HEK293 (cell line): ENCODE data around the gene DHX8.

Source experiments
- AEBP2 ChIP-seq: fragments of 450-650 bp; formaldehyde crosslinking; IDR thresholded peaks from 2 replicates; pipeline ENCODE4 v1.5.1; 2016; ENCODE audit warnings: missing biosample characterization, missing genetic modification characterization, borderline replicate concordance
- EGR2 ChIP-seq: fragments of 450-650 bp; formaldehyde crosslinking; IDR thresholded peaks from 2 replicates; pipeline ENCODE4 v1.5.1; 2016; ENCODE audit warnings: low read depth, missing biosample characterization, missing genetic modification characterization
- KLF1 ChIP-seq: fragments of 450-650 bp; formaldehyde crosslinking; IDR thresholded peaks from 2 replicates; pipeline ENCODE4 v1.5.1; 2016; ENCODE audit warnings: missing biosample characterization, missing genetic modification characterization
- KLF10 ChIP-seq: fragments of 450-650 bp; IDR thresholded peaks from 2 replicates; pipeline ENCODE4 v1.5.1; 2018; ENCODE audit warnings: missing biosample characterization, mild to moderate bottlenecking, missing genetic modification characterization
- PRDM1 ChIP-seq: fragments of 450-650 bp; formaldehyde crosslinking; IDR thresholded peaks from 2 replicates; pipeline ENCODE4; 2016; ENCODE audit warnings: missing biosample characterization, missing genetic modification characterization
- SP3 ChIP-seq: fragments of 450-650 bp; formaldehyde crosslinking; IDR thresholded peaks from 2 replicates; pipeline ENCODE4 v1.5.1; 2016; ENCODE audit warnings: missing biosample characterization, missing genetic modification characterization
- ZBTB20 ChIP-seq: fragments of 450-650 bp; formaldehyde crosslinking; IDR thresholded peaks from 2 replicates; pipeline ENCODE4 v1.5.1; 2016; ENCODE audit warnings: missing biosample characterization, missing genetic modification characterization
- ZBTB48 ChIP-seq: fragments of 450-650 bp; formaldehyde crosslinking; IDR thresholded peaks from 2 replicates; pipeline ENCODE4 v1.5.1; 2016; ENCODE audit warnings: missing biosample characterization, missing genetic modification characterization
- ZBTB49 ChIP-seq: fragments of 450-650 bp; formaldehyde crosslinking; IDR thresholded peaks from 2 replicates; pipeline ENCODE4 v1.5.1; 2016; ENCODE audit warnings: missing biosample characterization, missing genetic modification characterization, low read depth
- ZFP3 ChIP-seq: fragments of 450-650 bp; formaldehyde crosslinking; IDR thresholded peaks from 2 replicates; pipeline ENCODE4 v1.5.1; 2016; ENCODE audit warnings: low read depth, missing biosample characterization, missing genetic modification characterization
- ZFP37 ChIP-seq: fragments of 450-650 bp; formaldehyde crosslinking; IDR thresholded peaks from 2 replicates; pipeline ENCODE4 v1.5.1; 2016; ENCODE audit warnings: missing biosample characterization, missing genetic modification characterization
- ZNF133 ChIP-seq: fragments of 450-650 bp; formaldehyde crosslinking; IDR thresholded peaks from 2 replicates; pipeline ENCODE4 v1.5.1; 2016; ENCODE audit warnings: missing biosample characterization, missing genetic modification characterization
- ZNF140 ChIP-seq: fragments of 450-650 bp; formaldehyde crosslinking; IDR thresholded peaks from 2 replicates; pipeline ENCODE4 v1.5.1; 2016; ENCODE audit warnings: missing biosample characterization, missing genetic modification characterization
- ZNF16 ChIP-seq: fragments of 450-650 bp; formaldehyde crosslinking; IDR thresholded peaks from 2 replicates; pipeline ENCODE4 v1.5.1; 2016; ENCODE audit warnings: low read depth, missing biosample characterization, missing genetic modification characterization
- ZNF169 ChIP-seq: fragments of 450-650 bp; formaldehyde crosslinking; IDR thresholded peaks from 2 replicates; pipeline ENCODE4 v1.5.1; 2016; ENCODE audit warnings: missing biosample characterization, missing genetic modification characterization
- ZNF175 ChIP-seq: fragments of 450-650 bp; formaldehyde crosslinking; IDR thresholded peaks from 2 replicates; pipeline ENCODE4 v1.5.1; 2016; ENCODE audit warnings: missing biosample characterization, missing genetic modification characterization
- ZNF248 ChIP-seq: fragments of 450-650 bp; formaldehyde crosslinking; IDR thresholded peaks from 2 replicates; pipeline ENCODE4 v1.5.1; 2017; ENCODE audit warnings: missing biosample characterization, missing genetic modification characterization
- ZNF280D ChIP-seq: fragments of 450-650 bp; formaldehyde crosslinking; IDR thresholded peaks from 2 replicates; pipeline ENCODE4 v1.5.1; 2016; ENCODE audit warnings: missing biosample characterization, missing genetic modification characterization
- ZNF292 ChIP-seq: fragments of 450-650 bp; formaldehyde crosslinking; IDR thresholded peaks from 2 replicates; pipeline ENCODE4 v1.5.1; 2016; ENCODE audit warnings: low read depth, missing biosample characterization, missing genetic modification characterization, borderline replicate concordance
- ZNF366 ChIP-seq: fragments of 450-650 bp; formaldehyde crosslinking; conservative IDR thresholded peaks from 2 replicates; pipeline ENCODE4 v1.5.1; 2016; ENCODE audit warnings: missing biosample characterization, missing genetic modification characterization
- ZNF404 ChIP-seq: fragments of 450-650 bp; formaldehyde crosslinking; IDR thresholded peaks from 2 replicates; pipeline ENCODE4 v1.5.1; 2017; ENCODE audit warnings: missing biosample characterization, missing genetic modification characterization
- ZNF426 ChIP-seq: fragments of 450-650 bp; formaldehyde crosslinking; IDR thresholded peaks from 2 replicates; pipeline ENCODE4 v1.5.1; 2017; ENCODE audit warnings: missing biosample characterization, missing genetic modification characterization, mild to moderate bottlenecking, inconsistent platforms, moderate library complexity
- ZNF449 ChIP-seq: fragments of 450-650 bp; formaldehyde crosslinking; IDR thresholded peaks from 2 replicates; pipeline ENCODE4 v1.5.1; 2017; ENCODE audit warnings: missing biosample characterization, mild to moderate bottlenecking, missing genetic modification characterization, moderate library complexity
- ZNF621 ChIP-seq: fragments of 450-650 bp; formaldehyde crosslinking; IDR thresholded peaks from 2 replicates; pipeline ENCODE4 v1.5.1; 2017; ENCODE audit warnings: missing biosample characterization, missing genetic modification characterization
- ZNF629 ChIP-seq: fragments of 450-650 bp; formaldehyde crosslinking; IDR thresholded peaks from 2 replicates; pipeline ENCODE4 v1.5.1; 2017; ENCODE audit warnings: missing biosample characterization, missing genetic modification characterization
- ZNF654 ChIP-seq: fragments of 450-650 bp; formaldehyde crosslinking; IDR thresholded peaks from 2 replicates; pipeline ENCODE4 v1.5.1; 2016; ENCODE audit warnings: low read depth, missing biosample characterization, missing genetic modification characterization
- ZNF704 ChIP-seq: fragments of 450-650 bp; formaldehyde crosslinking; IDR thresholded peaks from 2 replicates; pipeline ENCODE4 v1.5.1; 2016; ENCODE audit warnings: missing biosample characterization, missing genetic modification characterization
- ZNF707 ChIP-seq: fragments of 450-650 bp; formaldehyde crosslinking; IDR thresholded peaks from 2 replicates; pipeline ENCODE4 v1.5.1; 2016; ENCODE audit warnings: missing biosample characterization, missing genetic modification characterization
- ZNF785 ChIP-seq: fragments of 450-650 bp; formaldehyde crosslinking; IDR thresholded peaks from 2 replicates; pipeline ENCODE4 v1.5.1; 2016; ENCODE audit warnings: missing biosample characterization, missing genetic modification characterization
- ZNF791 ChIP-seq: fragments of 450-650 bp; formaldehyde crosslinking; IDR thresholded peaks from 2 replicates; pipeline ENCODE4 v1.5.1; 2016; ENCODE audit warnings: missing biosample characterization, missing genetic modification characterization
- ZNF843 ChIP-seq: fragments of 450-650 bp; formaldehyde crosslinking; IDR thresholded peaks from 2 replicates; pipeline ENCODE4 v1.5.1; 2016; ENCODE audit warnings: missing biosample characterization, missing genetic modification characterization
- ZSCAN16 ChIP-seq: fragments of 450-650 bp; formaldehyde crosslinking; IDR thresholded peaks from 2 replicates; pipeline ENCODE4 v1.5.1; 2016; ENCODE audit warnings: missing biosample characterization, missing genetic modification characterization

The DHX8 gene

GRCh38 chr17:43483674-43484551, at the start of gene DHX8 (continued):
- TF ChIP-seq ZNF280D (tag by site-specific recombination) (no peak), ZNF791 (no peak), ZNF449 (tag by site-specific recombination) (peak; percentile 39; the same call in 1 of the 2 replicates), ZBTB48 (peak; percentile 91), ZNF366 (tag by site-specific recombination) (peak; percentile 75), KLF1 (tag by site-specific recombination) (peak; percentile 49; the same call in 1 of the 2 replicates), ZNF169 (tag by site-specific recombination) (no peak), ZNF707 (tag by site-specific recombination) (no peak), ZSCAN16 (tag by site-specific recombination) (no peak), AEBP2 (tag by site-specific recombination) (no peak), ZNF621 (tag by site-specific recombination) (no peak), ZNF404 (tag by site-specific recombination) (no peak), ZFP3 (tag by site-specific recombination) (no peak), EGR2 (no peak), ZNF140 (tag by site-specific recombination) (no peak), ZBTB20 (tag by site-specific recombination) (0 out of 2 replicates have a peak, but pooled peaks have one; percentile 34), ZNF654 (tag by site-specific recombination) (peak; percentile 100), ZNF426 (tag by site-specific recombination) (no peak), ZNF248 (tag by site-specific recombination) (no peak), PRDM1 (tag by site-specific recombination) (peak; percentile 68; the same call in 1 of the 2 replicates), ZNF175 (tag by site-specific recombination) (no peak), ZNF843 (tag by site-specific recombination) (peak; percentile 72), ZNF704 (tag by site-specific recombination) (no peak), ZNF785 (no peak), SP3 (tag by site-specific recombination) (peak; percentile 82), ZNF292 (tag by site-specific recombination) (no peak), ZNF133 (tag by site-specific recombination) (no peak), ZFP37 (no peak; the same call in 1 of the 2 replicates), ZNF629 (peak; percentile 93), KLF10 (tag by site-specific recombination) (peak; percentile 77), ZNF16 (tag by site-specific recombination) (no peak), ZBTB49 (tag by site-specific recombination) (no peak)
